ENCODE results near the gene C9orf40.

The C9orf40 gene

DNA sequence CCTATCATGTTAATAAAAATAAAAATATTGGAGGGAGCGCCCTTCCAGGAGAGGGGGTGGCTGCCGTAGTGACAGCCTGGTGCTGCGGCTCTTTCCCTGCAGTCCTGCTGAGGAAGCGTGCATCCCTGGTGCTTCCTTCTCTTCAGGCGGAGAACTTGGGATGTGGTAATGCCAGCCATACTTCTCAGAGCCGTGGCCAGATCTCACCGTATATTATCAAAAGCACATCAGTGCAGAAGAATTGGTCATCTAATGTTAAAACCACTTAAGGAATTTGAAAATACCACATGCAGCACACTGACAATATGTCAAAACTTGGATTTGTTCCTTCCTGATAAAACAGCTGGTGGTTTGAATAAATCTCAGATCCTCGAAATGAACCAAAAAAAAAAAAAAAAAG, 17.7 kb downstream of the C9orf40 start:
- no peak for DNase-seq

DNA sequence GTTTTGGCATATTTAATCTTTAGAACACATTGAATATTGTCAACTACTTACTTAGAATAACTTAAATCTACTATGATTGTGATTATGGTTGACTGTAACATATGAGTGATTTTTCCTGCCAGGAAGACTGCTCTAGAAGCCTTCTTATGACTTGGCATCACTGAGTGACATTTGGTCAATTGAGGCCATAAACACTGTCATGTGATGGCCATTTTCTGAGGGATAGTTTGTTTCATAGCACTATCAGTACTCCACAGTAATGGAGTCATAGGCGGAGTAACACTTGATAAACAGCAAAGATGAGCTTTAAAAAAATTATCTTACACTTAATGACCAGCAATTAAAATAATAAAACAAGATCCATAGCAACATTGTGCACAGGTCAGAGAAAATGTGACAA, 31.0 kb downstream of the C9orf40 start:
- no peak for DNase-seq

DNA sequence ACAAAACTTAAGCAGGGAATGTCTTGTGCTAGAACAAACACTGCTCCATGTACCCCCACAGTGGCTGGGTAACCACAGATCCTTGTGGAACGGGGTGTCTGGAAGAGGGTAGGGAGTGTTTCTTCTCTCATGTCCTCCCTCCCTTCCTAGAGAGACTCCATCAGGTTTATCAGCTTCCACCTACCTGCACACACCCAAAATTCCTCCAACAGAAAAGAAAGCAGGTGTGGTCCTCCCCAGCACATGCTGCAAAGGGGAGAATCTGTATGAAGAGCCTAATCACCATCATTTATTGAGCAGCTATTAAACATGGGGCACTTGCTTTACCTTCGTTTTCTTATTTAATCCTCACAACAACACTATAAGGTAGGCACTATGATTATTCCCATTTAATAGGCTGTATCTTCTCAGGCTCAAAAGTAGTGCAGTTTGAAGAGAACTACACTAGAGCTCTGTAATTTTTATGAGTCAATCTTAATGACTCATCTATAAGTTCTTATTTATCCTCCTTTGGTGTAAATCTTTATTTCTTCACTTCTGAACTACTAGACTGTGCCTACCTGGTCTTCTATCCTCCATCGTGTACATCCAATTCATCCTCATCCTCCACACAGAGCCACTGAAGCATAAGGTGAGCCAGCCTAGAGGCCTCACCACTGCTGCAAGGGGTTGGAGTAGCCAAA, 31.6 kb downstream of the C9orf40 start:
- DNase-seq, result no peak

DNA sequence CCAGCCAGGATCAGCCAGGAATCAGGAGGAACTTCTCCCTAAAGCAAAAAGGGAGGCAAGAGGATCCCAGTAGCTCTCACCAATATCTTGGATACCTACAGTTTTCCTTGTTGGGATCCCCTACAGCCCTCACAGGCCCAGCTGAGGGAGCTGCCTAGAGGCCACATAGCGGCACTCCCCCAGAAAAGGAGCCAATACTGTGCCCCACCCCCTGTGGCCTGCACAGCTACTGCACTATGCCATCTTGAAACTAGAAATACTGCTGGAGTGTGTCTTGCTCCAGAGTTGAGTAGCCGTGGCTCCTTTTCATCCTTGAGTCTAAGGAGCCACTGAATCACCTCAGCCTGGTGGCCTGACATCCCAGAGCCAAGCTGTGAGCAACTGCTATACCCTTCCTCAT, 42.7 kb downstream of the C9orf40 start:
- no peak for DNase-seq

DNA sequence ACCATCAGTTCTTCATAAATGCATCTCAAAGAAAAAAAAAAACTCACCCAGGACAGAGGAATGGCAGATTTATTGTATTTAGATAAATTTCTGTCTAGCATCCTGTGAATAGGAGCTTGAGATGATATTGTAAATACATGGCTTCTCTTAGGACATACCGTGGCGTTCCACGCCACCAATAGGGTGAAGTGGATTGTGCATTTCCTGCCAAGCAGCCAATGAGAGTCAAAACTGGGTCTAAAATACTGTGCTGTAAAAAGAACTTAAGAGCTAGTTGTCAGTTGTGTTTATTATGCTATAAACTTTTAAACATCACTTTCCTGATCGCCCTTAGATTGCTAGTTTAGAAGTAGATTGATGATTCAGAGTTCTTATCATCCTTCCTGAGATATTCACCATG, 44.0 kb downstream of the C9orf40 start:
- DNase-seq, result no peak

DNA sequence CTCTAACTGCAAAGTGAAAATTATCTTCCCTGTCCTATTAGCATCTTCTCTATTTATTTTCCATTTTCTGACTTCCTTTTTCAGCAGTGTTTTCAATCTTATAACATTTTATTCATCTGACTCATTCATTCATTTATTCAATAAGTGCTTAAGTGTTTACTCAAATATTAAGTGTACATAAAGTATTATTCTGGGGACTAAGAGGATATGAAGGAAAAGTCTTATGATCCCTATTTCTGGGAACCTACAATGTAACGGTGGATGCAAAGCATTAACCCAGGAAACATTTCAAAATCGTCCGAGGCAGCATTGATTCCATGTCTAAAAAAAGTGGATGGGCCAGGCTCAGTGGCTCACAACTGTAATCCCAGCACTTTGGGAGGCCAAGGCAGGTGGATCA, 45.6 kb downstream of the C9orf40 start:
- no peak for DNase-seq

DNA sequence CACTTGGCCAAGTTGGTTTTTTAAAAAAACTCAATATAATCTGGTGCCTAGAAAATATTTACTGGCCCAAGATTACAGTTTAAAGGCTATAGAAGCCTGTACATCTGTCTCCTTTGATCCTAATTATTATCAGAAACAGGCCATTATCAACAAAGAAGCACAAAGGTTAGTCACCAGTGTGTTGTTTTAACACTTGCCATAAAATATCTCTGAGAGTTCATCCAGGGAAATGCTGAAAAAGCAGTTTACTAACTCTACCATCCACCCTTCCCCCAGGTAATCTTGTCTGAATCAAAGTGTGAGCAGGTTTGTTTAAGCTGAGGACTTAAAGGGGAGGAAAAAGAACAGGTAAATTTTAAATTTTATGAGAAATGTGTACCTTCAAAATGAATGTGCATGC, 51.7 kb downstream of the C9orf40 start:
- DNase-seq, result no peak
